HepG2 (cell line): ENCODE measurements around the gene KCNC2.

Experiments
- NR2F1 ChIP-seq, 2 experiments: fragments of 450-650 bp in 1 of 2; formaldehyde crosslinking in 1 of 2; IDR thresholded peaks; 2 replicates each; pipeline versions ENCODE4 v1.5.0 to v1.6.1; 2016 to 2020; ENCODE audit warnings: mild to moderate bottlenecking in 1 of 2, missing compliant biosample characterization in 1 of 2, missing genetic modification reagents in 1 of 2, moderate library complexity in 1 of 2
- REST ChIP-seq, 2 experiments: IDR thresholded peaks; 2 replicates each; pipeline ENCODE4 v1.6.1; 2011 to 2012; ENCODE audit warnings: low read length in 2 of 2, borderline replicate concordance in 1 of 2, low read depth in 1 of 2, mild to moderate bottlenecking in 1 of 2, moderate library complexity in 1 of 2
- ZNF496 ChIP-seq: sonication (generic); formaldehyde crosslinking; IDR thresholded peaks from 2 replicates; pipeline ENCODE4 v1.8.1; 2023; ENCODE audit warnings: mild to moderate bottlenecking, moderate library complexity, missing genetic modification reagents; ENCODE audit not compliant: insufficient replicate concordance

- TF ChIP-seq ZNF496 (no peak), REST (IDR thresholded peaks at IDR 0.05; ENCODE audit: borderline replicate concordance in 1 of 2, low read depth in 1 of 2, low read length in 2 of 2) (no peak), NR2F1 (CRISPR knock-in tag; IDR thresholded peaks at IDR 0.05) (no peak)
Observed at GRCh38 chr12:75087654-75088053, 122.0 kb downstream of the KCNC2 start.
